H4 (cell line): Measurements from ENCODE around the gene TMEM182. TPM values are rescaled to one million over a fixed set of nuclear protein-coding genes. Genes with fewer than 3 reads are reported as not detected.

Experiments used
- DNase-seq: peaks from one replicate; pipeline ENCODE4 v3.0.0-alpha.2; 2015; ENCODE audit warnings: low spot score
- total RNA-seq: library from RNA; depleted of rRNA; stranded (reverse); fragments of >200 nt; shearing (Covaris generic); gene quantifications from 2 replicates; pipeline ENCODE4 v1.2.3, GENCODE V29; 2014; rRNA removed

The TMEM182 gene, protein sequence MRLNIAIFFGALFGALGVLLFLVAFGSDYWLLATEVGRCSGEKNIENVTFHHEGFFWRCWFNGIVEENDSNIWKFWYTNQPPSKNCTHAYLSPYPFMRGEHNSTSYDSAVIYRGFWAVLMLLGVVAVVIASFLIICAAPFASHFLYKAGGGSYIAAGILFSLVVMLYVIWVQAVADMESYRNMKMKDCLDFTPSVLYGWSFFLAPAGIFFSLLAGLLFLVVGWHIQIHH
- 4.5 TPM in 2 replicates for total RNA-seq

GRCh38 chr2:102761763-102762162 is at the start of gene TMEM182:
TSS of gene TMEM182 (plus strand) at chr2:102762031. CDS start at chr2:102762218, 187 bp downstream.
- DNase-seq = no peak

DNA sequence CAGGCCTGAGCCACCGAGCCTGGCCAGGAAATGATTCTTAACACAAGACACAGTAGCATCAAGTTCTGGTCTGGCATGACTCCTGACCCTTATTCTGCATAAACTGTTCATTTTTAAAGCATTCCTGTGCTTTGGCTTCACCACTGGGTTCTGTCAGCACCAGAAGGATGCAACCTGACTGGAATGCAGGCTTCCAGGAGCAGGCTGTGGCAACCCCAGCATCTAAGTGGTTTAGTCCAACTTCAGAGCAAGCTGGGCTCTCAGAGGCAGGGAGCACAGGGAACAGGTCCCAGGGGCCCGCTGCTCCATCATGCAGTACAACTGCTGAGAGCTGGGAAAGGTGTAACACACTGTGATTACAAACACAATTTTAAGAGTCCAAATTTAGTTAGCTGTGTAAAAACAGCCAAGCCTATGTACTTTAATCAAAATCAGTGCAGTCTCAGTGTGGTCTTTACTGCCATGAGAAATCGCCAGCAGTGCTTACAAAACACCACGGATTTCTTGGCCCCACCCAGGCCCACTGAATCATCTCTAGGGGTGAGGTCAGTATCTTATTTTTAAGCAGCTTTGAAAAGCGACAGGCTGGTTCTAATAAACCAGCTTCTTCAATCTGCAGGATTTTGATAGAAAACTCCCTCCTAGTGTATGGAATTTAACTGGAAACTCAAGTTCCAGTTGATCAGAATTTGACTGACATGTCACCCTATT is 44.4 kb upstream of the TMEM182 start:
- DNase-seq = no peak

DNA sequence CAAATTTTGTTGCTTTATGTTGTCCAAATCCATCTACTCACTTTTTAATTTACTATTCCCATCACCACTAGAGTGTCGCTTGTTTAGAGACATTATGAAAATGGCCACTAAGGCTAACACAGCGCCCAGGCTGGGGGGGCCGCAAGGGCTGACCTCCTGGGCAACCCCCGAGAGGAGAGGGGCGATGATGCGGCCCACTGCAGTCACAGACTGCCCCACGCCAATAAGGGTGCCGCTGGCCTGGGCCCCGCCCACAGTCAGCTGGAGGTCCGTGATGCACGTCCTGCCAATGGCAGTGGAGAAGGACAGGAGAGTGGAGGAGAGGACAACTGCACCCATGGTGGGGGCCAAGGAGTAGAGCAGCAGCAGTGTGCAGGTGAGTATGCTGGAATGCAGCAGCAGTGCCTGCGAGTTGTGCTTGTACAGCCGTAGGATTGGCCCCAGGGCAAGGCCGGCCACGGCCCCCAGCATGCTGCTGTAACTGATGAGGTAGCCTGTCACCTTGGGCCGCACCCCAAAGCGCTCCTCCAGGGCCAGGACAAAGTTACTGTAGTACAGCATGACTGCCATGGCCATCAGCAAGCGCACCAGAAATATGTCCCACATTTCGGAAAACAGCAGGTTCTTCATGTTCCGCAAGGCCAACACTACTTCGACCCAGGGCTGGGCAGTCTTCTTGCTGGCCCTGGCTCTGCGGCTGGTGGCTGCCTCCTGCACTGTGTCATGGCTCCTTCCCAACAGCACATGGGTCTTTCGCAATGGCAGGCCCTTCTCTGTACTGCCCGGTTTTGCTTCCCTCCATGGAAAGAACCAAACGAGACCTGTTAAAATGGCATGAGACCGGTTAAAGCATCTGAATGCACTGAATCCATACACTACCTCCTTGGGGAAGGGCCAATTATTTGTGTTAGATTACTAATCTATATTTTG is 43.2 kb upstream of the TMEM182 start:
- DNase-seq = no peak

GRCh38 chr2:102724016-102724490 is 37.8 kb upstream of the TMEM182 start:
- no peak for DNase-seq

GRCh38 chr2:102724553-102724952 is 37.3 kb upstream of the TMEM182 start:
- no peak for DNase-seq

DNA sequence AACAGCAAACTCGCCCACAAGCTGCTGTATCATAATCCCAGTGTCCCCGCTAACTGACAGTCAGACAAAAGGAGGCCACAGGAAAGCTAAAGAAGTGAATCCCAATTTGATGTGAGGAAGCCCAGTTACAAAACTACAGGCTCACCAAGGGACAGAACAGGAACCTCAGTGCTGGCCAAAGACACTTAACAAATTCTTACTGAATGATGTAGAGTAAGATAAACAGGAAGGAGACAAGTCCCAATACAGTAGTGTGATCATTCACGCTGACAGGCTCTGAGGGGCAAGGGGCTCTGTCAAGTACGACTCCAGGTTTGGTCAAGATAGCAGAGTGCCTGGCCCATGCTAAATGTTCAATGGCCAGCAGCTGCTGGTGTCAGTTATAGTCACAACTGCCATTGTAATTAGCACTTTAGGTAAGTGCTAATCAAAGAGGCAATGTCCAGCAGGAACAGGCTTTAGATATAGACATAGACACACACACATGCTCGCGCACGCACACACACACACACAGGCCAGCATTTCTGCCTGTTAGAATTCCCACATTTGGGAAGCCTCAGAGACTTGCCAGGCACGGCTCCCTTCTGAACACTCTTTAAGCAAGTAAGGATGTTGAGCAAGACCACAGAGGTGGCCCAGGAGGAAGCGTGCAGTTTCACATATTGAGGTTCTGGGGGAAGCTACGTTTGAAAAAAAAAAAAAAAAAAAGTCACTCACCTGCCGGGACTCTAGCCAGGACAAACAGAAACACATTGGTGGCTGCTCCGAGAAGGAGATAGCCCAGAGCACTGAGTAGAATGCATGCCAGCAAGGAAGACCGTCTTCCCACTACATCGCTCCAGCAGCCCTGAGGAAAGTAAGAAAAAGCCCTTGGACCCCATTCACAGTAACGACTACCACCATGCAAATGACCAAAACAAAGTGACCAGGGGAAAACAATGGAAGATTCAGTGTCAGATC is 35.4 kb upstream of the TMEM182 start:
- no peak for DNase-seq

GRCh38 chr2:102735416-102736109 is 26.3 kb upstream of the TMEM182 start:
- no peak for DNase-seq

GRCh38 chr2:102736110-102736409 is 25.8 kb upstream of the TMEM182 start:
- DNase-seq = no peak

- DNase-seq = peak; percentile 24
Observed at GRCh38 chr2:102736410-102737409, 25.1 kb upstream of the TMEM182 start.

GRCh38 chr2:102737431-102737830 is 24.4 kb upstream of the TMEM182 start:
- no peak for DNase-seq

GRCh38 chr2:102743259-102743658 is 18.6 kb upstream of the TMEM182 start:
- DNase-seq = no peak

DNA sequence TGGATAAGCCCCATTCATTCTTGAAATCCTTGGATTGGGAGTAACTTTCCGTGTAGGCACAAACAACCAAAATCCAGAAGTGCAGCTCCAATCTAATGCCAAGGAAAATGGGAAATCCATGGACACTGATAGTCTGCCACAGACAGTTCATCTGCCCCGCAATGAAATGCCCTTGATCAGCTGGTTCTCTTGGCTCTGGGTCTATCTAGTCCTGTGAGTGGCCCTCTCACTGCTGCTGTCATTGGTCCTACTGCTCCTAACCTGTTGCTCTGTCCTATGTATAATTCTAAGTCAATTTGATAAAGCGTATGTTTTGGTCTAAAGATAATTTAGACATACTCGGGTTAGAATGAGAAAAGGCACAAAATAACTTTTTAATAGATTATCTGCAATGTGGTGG is 13.7 kb upstream of the TMEM182 start:
- DNase-seq = no peak

GRCh38 chr2:102749938-102750337 is 11.9 kb upstream of the TMEM182 start:
- DNase-seq = no peak

GRCh38 chr2:102753563-102754159 is 8.2 kb upstream of the TMEM182 start:
- DNase-seq = peak; percentile 44

DNA sequence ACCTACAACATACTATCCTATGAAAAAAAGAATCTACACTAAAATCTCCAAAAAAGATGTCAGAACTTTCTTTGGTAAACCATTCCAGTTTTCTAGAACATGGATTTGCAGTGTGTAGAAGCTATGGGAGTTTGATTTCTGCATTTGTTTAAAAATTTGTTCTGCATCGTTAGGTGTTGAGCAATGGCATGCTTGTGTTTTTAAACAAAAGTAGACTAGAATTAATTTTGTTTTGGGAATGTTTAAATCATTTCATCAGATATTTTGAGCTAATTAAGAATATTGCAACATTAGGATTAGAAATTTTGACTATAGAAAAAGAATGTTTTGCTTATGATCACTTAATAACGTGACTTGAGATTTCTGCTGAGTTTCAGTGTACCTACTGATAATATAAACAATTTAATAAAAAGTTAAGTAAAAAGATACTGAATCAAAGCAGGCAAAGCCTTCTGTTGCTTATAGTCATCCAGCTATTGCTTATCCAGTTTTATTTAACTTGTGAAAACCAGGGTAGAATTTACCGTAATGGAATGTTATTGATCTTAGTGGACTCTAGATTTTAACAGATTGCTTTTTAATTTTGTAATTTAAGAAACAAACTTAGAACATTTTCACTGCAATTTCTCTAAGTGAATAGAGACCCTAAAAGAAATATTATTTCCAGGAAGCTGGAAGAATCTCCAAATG is 7.2 kb upstream of the TMEM182 start:
- no peak for DNase-seq

DNA sequence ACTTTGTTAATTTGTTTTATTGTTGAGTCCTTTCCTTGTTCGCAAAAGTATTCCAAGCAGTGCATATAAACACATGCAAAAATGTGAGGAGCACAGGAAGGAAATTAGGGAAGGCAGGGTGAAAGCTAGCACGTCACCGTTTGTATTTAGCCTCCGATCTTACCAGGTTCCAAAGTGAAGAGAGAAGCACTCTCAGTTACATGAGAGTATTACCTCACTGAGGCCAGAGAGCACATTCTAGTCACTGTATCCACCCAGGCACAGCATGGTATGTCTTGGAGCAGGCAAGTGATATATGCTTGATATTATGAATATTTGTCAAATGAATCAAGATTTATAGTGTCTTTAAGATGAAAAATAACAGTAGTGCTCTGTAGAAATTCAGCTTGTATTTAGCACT is 6.5 kb upstream of the TMEM182 start:
- no peak for DNase-seq

DNA sequence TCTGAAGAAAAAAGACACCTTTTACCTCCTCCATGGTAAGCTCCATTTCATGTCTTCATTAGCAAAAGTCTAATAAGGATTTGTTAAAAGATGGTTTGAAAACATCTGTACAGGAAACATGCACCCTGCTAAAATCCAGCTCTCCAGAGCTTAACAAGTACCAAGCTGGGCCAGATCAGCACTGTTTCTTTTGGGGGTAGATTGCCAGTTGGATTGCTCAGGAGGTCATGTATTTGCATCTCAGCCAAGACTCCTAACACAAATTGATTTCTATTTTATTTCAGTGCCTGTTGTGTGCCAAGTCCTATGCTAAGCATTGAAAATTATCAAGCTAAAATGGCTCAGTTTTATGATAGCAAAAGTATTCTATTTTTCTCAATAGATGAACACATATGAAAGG is 3.4 kb upstream of the TMEM182 start:
- no peak for DNase-seq

DNA sequence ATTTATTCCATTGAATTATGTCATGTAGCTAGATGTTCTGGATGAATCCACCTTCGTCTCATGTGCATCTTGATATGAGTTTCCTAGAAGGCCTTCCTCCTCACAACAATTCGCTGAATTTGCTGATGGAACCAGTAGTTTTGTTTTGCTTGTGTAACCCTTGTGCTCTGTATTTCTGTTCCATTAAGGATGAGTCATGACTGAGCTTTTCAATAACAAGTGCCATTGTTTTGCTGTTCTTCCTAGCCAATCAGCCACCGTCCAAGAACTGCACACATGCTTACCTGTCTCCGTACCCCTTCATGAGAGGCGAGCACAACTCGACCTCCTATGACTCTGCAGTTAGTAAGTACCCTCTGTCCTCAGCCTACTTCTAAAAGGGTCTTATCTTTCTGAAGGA is 2.3 kb downstream of the TMEM182 start:
- DNase-seq = no peak
